Liver (tissue), 9 donors: ENCODE data around the gene TIMP3. TPM values are rescaled to one million over a fixed set of nuclear protein-coding genes. Genes with fewer than 3 reads are reported as not detected.

Experiments used
- DNase-seq: peaks from one replicate; pipeline ENCODE4 v3.0.0-alpha.2; 2017; ENCODE audit warnings: low spot score
- H3K27ac ChIP-seq, 2 donors: one replicate each; pipeline ENCODE4 v1.7.0; 2013; ENCODE audit warnings: inconsistent platforms in 2 of 2, low read length in 2 of 2, control low read depth in 1 of 2, low read depth in 1 of 2, mild to moderate bottlenecking in 1 of 2
- H3K27me3 ChIP-seq, 4 donors: one replicate each; pipeline versions ENCODE4 v1.6.1 to v1.7.0; 2013; ENCODE audit warnings: low read length in 3 of 4, inconsistent platforms in 1 of 4, mild to moderate bottlenecking in 1 of 4, moderate library complexity in 1 of 4; ENCODE audit not compliant: control insufficient read depth in 4 of 4, insufficient read depth in 4 of 4
- H3K36me3 ChIP-seq, 4 donors: one replicate each; pipeline versions ENCODE4 v1.6.1 to v1.7.0; 2013; ENCODE audit warnings: low read length in 3 of 4, mild to moderate bottlenecking in 3 of 4, low read depth in 1 of 4, moderate library complexity in 1 of 4; ENCODE audit not compliant: control insufficient read depth in 4 of 4, insufficient read depth in 3 of 4
- H3K4me1 ChIP-seq, 4 donors: one replicate each; pipeline versions ENCODE4 v1.6.1 to v1.7.0; 2013; ENCODE audit warnings: low read length in 3 of 4, mild to moderate bottlenecking in 3 of 4, moderate library complexity in 1 of 4; ENCODE audit not compliant: control insufficient read depth in 4 of 4, insufficient read depth in 4 of 4
- H3K4me3 ChIP-seq, 3 donors: one replicate each; pipeline versions ENCODE4 v1.6.1 to v1.7.0; 2013; ENCODE audit warnings: low read length in 3 of 3, control low read depth in 1 of 3, low read depth in 1 of 3, mild to moderate bottlenecking in 1 of 3
- H3K9ac ChIP-seq, 2 donors: one replicate each; pipeline ENCODE4 v1.7.0; 2013; ENCODE audit warnings: low read length in 2 of 2, mild to moderate bottlenecking in 2 of 2, moderate library complexity in 2 of 2, control low read depth in 1 of 2, low read depth in 1 of 2
- H3K9me3 ChIP-seq, 4 donors: one replicate each; pipeline versions ENCODE4 v1.6.1 to v1.7.0; 2013; ENCODE audit warnings: low read length in 3 of 4; ENCODE audit not compliant: control insufficient read depth in 4 of 4
- ATF3 ChIP-seq: IDR thresholded peaks from 2 replicates; pipeline ENCODE4 v1.6.1; 2016; ENCODE audit warnings: antibody characterized with exemption
- CTCF ChIP-seq: fragments of 150-350 bp; IDR thresholded peaks from 2 replicates; pipeline ENCODE4 v1.5.1; 2017; ENCODE audit warnings: improper control_type of control experiment, low read depth, low read length; ENCODE audit not compliant: missing input control
- EGR1 ChIP-seq, 2 donors: IDR thresholded peaks; 2 replicates each; pipeline ENCODE4 v1.6.1; 2016 to 2018; ENCODE audit warnings: antibody characterized with exemption in 2 of 2, low read depth in 2 of 2
- FOXA1 ChIP-seq: IDR thresholded peaks from 2 replicates; pipeline ENCODE4 v1.6.1; 2016; ENCODE audit warnings: antibody characterized with exemption
- FOXA2 ChIP-seq: IDR thresholded peaks from 2 replicates; pipeline ENCODE4 v1.6.1; 2016; ENCODE audit warnings: antibody characterized with exemption
- GABPA ChIP-seq, 2 donors: IDR thresholded peaks in 1 of 2; conservative IDR thresholded peaks in 1 of 2; 2 replicates each; pipeline ENCODE4 v1.6.1; 2016; ENCODE audit warnings: antibody characterized with exemption in 2 of 2, mild to moderate bottlenecking in 1 of 2, moderate library complexity in 1 of 2
- HNF4A ChIP-seq, 2 donors: conservative IDR thresholded peaks; 2 replicates each; pipeline ENCODE4 v1.6.1; 2016; ENCODE audit warnings: antibody characterized with exemption in 2 of 2, mild to moderate bottlenecking in 2 of 2
- HNF4G ChIP-seq: IDR thresholded peaks from 2 replicates; pipeline ENCODE4 v1.6.1; 2016; ENCODE audit warnings: antibody characterized with exemption
- JUND ChIP-seq, 2 donors: IDR thresholded peaks; 2 replicates each; pipeline ENCODE4 v1.6.1; 2016; ENCODE audit warnings: antibody characterized with exemption in 2 of 2
- NR2F2 ChIP-seq: IDR thresholded peaks from 2 replicates; pipeline ENCODE4 v1.6.1; 2016; ENCODE audit warnings: antibody characterized with exemption
- RAD21 ChIP-seq, 2 donors: IDR thresholded peaks; 2 replicates each; pipeline ENCODE4 v1.6.1; 2016; ENCODE audit warnings: antibody characterized with exemption in 2 of 2, mild to moderate bottlenecking in 2 of 2
- RXRA ChIP-seq, 2 donors: IDR thresholded peaks; 2 replicates each; pipeline ENCODE4 v1.6.1; 2017 to 2018; ENCODE audit warnings: antibody characterized with exemption in 2 of 2, mild to moderate bottlenecking in 1 of 2
- SP1 ChIP-seq: IDR thresholded peaks from 2 replicates; pipeline ENCODE4 v1.6.1; 2018; ENCODE audit warnings: antibody characterized with exemption, mild to moderate bottlenecking
- TAF1 ChIP-seq: conservative IDR thresholded peaks from 2 replicates; pipeline ENCODE4 v1.6.1; 2016; ENCODE audit warnings: antibody characterized with exemption, mild to moderate bottlenecking
- ZBTB33 ChIP-seq: IDR thresholded peaks from 2 replicates; pipeline ENCODE4 v1.6.1; 2016; ENCODE audit warnings: antibody characterized with exemption
- WGBS: extraction: QIAGEN DNeasy Blood & Tissue Kit; methylation state at CpG from one replicate; pipeline ENCODE4 v1.1.7; 2013; 5-methylcytosine and 5-hydroxymethylcytosine counted together
- polyA plus RNA-seq, 2 donors: library from polyadenylated mRNA; stranded (reverse) in 1 of 2; unstranded in 1 of 2; fragments of 200-250 nt in 1 of 2; fragments of >200 nt in 1 of 2; fragmentation: Nextera tagmentation in 1 of 2; extraction: Ambion mirVana in 1 of 2; gene quantifications; one replicate each; pipeline versions ENCODE4 v1.2.1 to v1.2.3, GENCODE V29; 2013 to 2015
- total RNA-seq, 2 donors: library from RNA; depleted of rRNA; stranded (reverse); fragments of >200 nt; gene quantifications; one replicate each; pipeline ENCODE4 v1.2.3, GENCODE V29; 2014
- TF ChIP-seq, protein P1 (sequence below): IDR thresholded peaks from 2 replicates; pipeline ENCODE4 v1.6.1; 2016; ENCODE audit warnings: antibody characterized with exemption, mild to moderate bottlenecking
- TF ChIP-seq, protein P2 (sequence below): IDR thresholded peaks from 2 replicates; pipeline ENCODE4 v1.6.1; 2016; ENCODE audit warnings: antibody characterized with exemption
- donor health status: healthy.
- donor health status: healthy.
- donor health status: healthy.
- donor health status: healthy.
- donor health status: healthy.

The TIMP3 gene
- total and polyA plus RNA-seq, 4 donors, result 28.0 to 44.0 (median 31.2) TPM

DNA sequence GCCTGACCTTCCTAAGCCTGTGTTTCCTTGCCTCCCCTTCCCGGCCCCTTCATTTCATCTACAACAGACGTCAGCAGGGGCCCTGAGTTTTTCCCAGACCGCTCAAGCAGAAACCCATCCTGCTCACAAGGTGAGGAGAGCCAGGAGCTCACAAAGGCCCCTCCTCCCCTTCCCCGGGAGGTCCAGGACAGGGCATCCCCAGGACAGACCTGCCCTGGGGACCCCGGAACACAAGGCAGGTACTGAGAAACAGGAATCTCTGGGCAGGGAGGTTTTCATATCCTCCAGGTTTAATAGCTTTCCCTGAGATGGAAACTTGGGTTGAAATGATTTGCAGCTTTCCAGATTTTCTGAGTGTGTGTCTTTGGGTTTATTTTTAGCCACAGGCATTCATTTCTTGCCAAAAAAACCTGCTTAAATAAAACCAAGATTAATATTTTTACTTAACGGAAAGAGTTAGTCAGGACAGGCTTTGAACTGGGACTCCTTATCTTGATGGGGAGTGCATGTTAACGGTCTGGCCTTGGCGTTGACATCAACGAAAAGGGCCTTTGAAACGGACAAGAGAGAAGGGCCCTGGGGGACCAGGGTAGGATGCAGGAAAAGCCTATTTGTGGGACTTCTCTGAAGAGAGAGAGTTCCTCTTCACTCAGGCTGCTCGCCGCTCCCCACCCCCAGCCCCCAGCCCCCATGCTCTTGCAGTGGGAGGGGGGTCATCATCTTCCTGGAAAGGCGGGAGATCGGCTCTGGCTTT, 38.5 kb downstream of the TIMP3 start (continued):
- no peak for TF ChIP-seq FOXA1

- H3K4me1 ChIP-seq, result no peaks in the 10 kb centered on the region
- no peaks in the 10 kb centered on the region for H3K27me3 ChIP-seq
- H3K9me3 ChIP-seq, result no peaks in the 10 kb centered on the region
- no peak overlapping the region for H3K9ac ChIP-seq
- H3K36me3 ChIP-seq, result no peaks in the 10 kb centered on the region
- DNase-seq, result no peak
- TF ChIP-seq SP1, result no peak
- TF ChIP-seq JUND (IDR thresholded peaks at IDR 0.05), result no peak
- no peak for TF ChIP-seq HNF4G
- TF ChIP-seq EGR1 (IDR thresholded peaks at IDR 0.05; ENCODE audit: low read depth in 2 of 2), result no peak
- TF ChIP-seq TAF1, result no peak
- no peak for TF ChIP-seq NR2F2
- TF ChIP-seq, protein P1, sequence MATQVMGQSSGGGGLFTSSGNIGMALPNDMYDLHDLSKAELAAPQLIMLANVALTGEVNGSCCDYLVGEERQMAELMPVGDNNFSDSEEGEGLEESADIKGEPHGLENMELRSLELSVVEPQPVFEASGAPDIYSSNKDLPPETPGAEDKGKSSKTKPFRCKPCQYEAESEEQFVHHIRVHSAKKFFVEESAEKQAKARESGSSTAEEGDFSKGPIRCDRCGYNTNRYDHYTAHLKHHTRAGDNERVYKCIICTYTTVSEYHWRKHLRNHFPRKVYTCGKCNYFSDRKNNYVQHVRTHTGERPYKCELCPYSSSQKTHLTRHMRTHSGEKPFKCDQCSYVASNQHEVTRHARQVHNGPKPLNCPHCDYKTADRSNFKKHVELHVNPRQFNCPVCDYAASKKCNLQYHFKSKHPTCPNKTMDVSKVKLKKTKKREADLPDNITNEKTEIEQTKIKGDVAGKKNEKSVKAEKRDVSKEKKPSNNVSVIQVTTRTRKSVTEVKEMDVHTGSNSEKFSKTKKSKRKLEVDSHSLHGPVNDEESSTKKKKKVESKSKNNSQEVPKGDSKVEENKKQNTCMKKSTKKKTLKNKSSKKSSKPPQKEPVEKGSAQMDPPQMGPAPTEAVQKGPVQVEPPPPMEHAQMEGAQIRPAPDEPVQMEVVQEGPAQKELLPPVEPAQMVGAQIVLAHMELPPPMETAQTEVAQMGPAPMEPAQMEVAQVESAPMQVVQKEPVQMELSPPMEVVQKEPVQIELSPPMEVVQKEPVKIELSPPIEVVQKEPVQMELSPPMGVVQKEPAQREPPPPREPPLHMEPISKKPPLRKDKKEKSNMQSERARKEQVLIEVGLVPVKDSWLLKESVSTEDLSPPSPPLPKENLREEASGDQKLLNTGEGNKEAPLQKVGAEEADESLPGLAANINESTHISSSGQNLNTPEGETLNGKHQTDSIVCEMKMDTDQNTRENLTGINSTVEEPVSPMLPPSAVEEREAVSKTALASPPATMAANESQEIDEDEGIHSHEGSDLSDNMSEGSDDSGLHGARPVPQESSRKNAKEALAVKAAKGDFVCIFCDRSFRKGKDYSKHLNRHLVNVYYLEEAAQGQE, result no peak
- no peak for TF ChIP-seq CTCF
- TF ChIP-seq ZBTB33, result no peak
- TF ChIP-seq RAD21 (IDR thresholded peaks at IDR 0.05), result no peak
- TF ChIP-seq GABPA (IDR thresholded peaks at IDR 0.05 in 1 of 2, conservative IDR thresholded peaks at IDR 0.05 in 1 of 2), result no peak
- no peak for TF ChIP-seq HNF4A (conservative IDR thresholded peaks at IDR 0.05)
- TF ChIP-seq, protein P2, sequence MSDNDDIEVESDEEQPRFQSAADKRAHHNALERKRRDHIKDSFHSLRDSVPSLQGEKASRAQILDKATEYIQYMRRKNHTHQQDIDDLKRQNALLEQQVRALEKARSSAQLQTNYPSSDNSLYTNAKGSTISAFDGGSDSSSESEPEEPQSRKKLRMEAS, result no peak
- TF ChIP-seq FOXA1, result no peak
- TF ChIP-seq FOXA2, result no peak
- no peak for TF ChIP-seq ATF3
- TF ChIP-seq RXRA (IDR thresholded peaks at IDR 0.05), result no peak
- 79% methylated on average over 6 of the region's 6 CpGs for WGBS
- H3K4me3 ChIP-seq, result no peak overlapping the region
- H3K27ac ChIP-seq, result no peak overlapping the region
Measured at GRCh38 chr22:32841175-32841574, 39.7 kb downstream of the TIMP3 start.
